Esophagus squamous epithelium (tissue), 4 donors: ENCODE data around the gene ASPDH.

Source experiments
- CTCF ChIP-seq, 6 experiments: fragments of 450-650 bp in 4 of 6; fragments of 200-600 bp in 2 of 6; sonication (generic) in 2 of 6; IDR thresholded peaks; one replicate each; pipeline ENCODE4 v1.5.1; 2016 to 2019; ENCODE audit warnings: antibody characterized with exemption in 6 of 6, mild to moderate bottlenecking in 4 of 6, moderate library complexity in 4 of 6
- POLR2A ChIP-seq, 4 donors: fragments of 450-650 bp; IDR thresholded peaks; one replicate each; pipeline ENCODE4 v1.6.1; 2017; ENCODE audit warnings: antibody characterized with exemption in 4 of 4, mild to moderate bottlenecking in 4 of 4, moderate library complexity in 3 of 4

GRCh38 chr19:50467566-50467965 lies 46.1 kb downstream of the ASPDH start:
- no peak for TF ChIP-seq CTCF (IDR thresholded peaks at IDR 0.05)
- TF ChIP-seq POLR2A (IDR thresholded peaks at IDR 0.05) = no peak
